Small intestine (tissue), 7 donors: ENCODE measurements around the gene RP2. TPM values are rescaled to one million over a fixed set of nuclear protein-coding genes. Genes with fewer than 3 reads are reported as not detected.
A peak's percentile ranks its signal among the peaks of the same experiment; 100 is the strongest.

Experiments
- DNase-seq, 2 donors: peaks; one replicate each; pipeline versions ENCODE4 v3.0.0 to v3.0.0-alpha.2; 2013
- FAIRE-seq: peaks from 2 replicates; lab custom pipeline; 2012; peaks lifted over from hg19 to GRCh38; lab: Jason Lieb, UNC
- H3K27ac ChIP-seq, 3 donors: one replicate each; pipeline ENCODE4 v1.5.1; 2013; ENCODE audit warnings: low read length in 2 of 3, mild to moderate bottlenecking in 2 of 3, control low read depth in 1 of 3, inconsistent platforms in 1 of 3, low read depth in 1 of 3, moderate library complexity in 1 of 3
- H3K27me3 ChIP-seq, 3 donors: one replicate each; pipeline ENCODE4 v1.6.1; 2013; ENCODE audit warnings: low read length in 3 of 3, inconsistent platforms in 1 of 3; ENCODE audit not compliant: control insufficient read depth in 3 of 3, insufficient read depth in 3 of 3
- H3K36me3 ChIP-seq, 3 donors: one replicate each; pipeline ENCODE4 v1.6.1; 2013; ENCODE audit warnings: low read length in 3 of 3, inconsistent platforms in 1 of 3, low read depth in 1 of 3, mild to moderate bottlenecking in 1 of 3, moderate library complexity in 1 of 3; ENCODE audit not compliant: control insufficient read depth in 3 of 3, insufficient read depth in 2 of 3
- H3K4me1 ChIP-seq, 3 donors: one replicate each; pipeline ENCODE4 v1.6.1; 2013; ENCODE audit warnings: low read length in 2 of 3, inconsistent platforms in 1 of 3, low read depth in 1 of 3, mild to moderate bottlenecking in 1 of 3, moderate library complexity in 1 of 3; ENCODE audit not compliant: control insufficient read depth in 3 of 3, insufficient read depth in 2 of 3
- H3K4me3 ChIP-seq, 3 donors: one replicate each; pipeline ENCODE4 v1.5.1; 2013; ENCODE audit warnings: low read length in 3 of 3, control low read depth in 1 of 3, inconsistent platforms in 1 of 3, low read depth in 1 of 3, mild to moderate bottlenecking in 1 of 3, moderate library complexity in 1 of 3
- H3K9me3 ChIP-seq, 2 donors: one replicate each; pipeline ENCODE4 v1.6.1; 2013; ENCODE audit warnings: low read depth in 1 of 2, low read length in 1 of 2; ENCODE audit not compliant: control insufficient read depth in 2 of 2, insufficient read depth in 1 of 2
- WGBS, 3 donors: extraction: QIAGEN DNeasy Blood & Tissue Kit; methylation state at CpG; one replicate each; pipeline ENCODE4 v1.1.7; 2013; 5-methylcytosine and 5-hydroxymethylcytosine counted together
- polyA plus RNA-seq, 4 donors: library from polyadenylated mRNA; stranded (reverse) in 3 of 4; unstranded in 1 of 4; fragments of 200-250 nt in 3 of 4; fragments of 120-200 nt in 1 of 4; gene quantifications; one replicate each; pipeline versions ENCODE4 v1.2.1 to v1.2.3, GENCODE V29; 2013
- donor health status: healthy with polysubstance abuse.
- donor health status: control.
- donor health status: control.
- donor health status: Bipolar disorder and iron deficiency.
- donor health status: healthy.

RP2 gene
- polyA plus RNA-seq, 4 donors, result 7.7 to 15.9 (median 11.9) TPM

- Histone ChIP-seq H3K27ac (no peak overlapping the region), H3K9me3 (no peaks in the 10 kb centered on the region), H3K4me3 (no peak overlapping the region), H3K4me1 (no peaks in the 10 kb centered on the region), H3K36me3 (no peaks in the 10 kb centered on the region), H3K27me3 (no peaks in the 10 kb centered on the region)
- DNase-seq (no peak), FAIRE-seq (no peak)
- WGBS, 3 donors, result 62 to 77% (median 74%) methylated on average over 6 of the region's 6 CpGs
These were observed 5.0 kb upstream of the RP2 start for GRCh38 chrX:46831765-46832327.

- H3K27ac ChIP-seq, result peak overlapping the region; percentile 95 to 98 (median 98)
- H3K27me3 ChIP-seq, result no peaks in the 10 kb centered on the region
- 1 to 37% (median 8%) methylated on average over 20 of the region's 20 CpGs for WGBS, 3 donors
- peak; percentile 63 to 69 for DNase-seq
- peak; percentile 81 for FAIRE-seq
- H3K4me1 ChIP-seq, result no peaks in the 10 kb centered on the region
- H3K36me3 ChIP-seq, result no peaks in the 10 kb centered on the region
- peak overlapping the region; percentile 76 to 97 (median 91) for H3K4me3 ChIP-seq
- no peaks in the 10 kb centered on the region for H3K9me3 ChIP-seq
These were observed 979 bp downstream of the RP2 start for GRCh38 chrX:46837558-46838485.

- no peaks in the 10 kb centered on the region for H3K27me3 ChIP-seq
- H3K9me3 ChIP-seq, result no peaks in the 10 kb centered on the region
- peak overlapping the region in 1 of 3 donors; percentile 98 for H3K27ac ChIP-seq
- no peaks in the 10 kb centered on the region for H3K4me1 ChIP-seq
- H3K4me3 ChIP-seq, result no peak overlapping the region
- DNase-seq (no peak), FAIRE-seq (no peak)
- no peaks in the 10 kb centered on the region for H3K36me3 ChIP-seq
- WGBS, 3 donors, result 7 to 19% (median 8%) methylated on average over 1 of the region's 1 CpG
These were observed 1.6 kb downstream of the RP2 start for GRCh38 chrX:46838486-46838870.

- FAIRE-seq (peak; percentile 26), DNase-seq (no peak)
- WGBS, 3 donors, result 83 to 91% (median 85%) methylated on average over 1 of the region's 1 CpG
- H3K4me1 ChIP-seq, result no peaks in the 10 kb centered on the region
- H3K27me3 ChIP-seq, result no peaks in the 10 kb centered on the region
- no peaks in the 10 kb centered on the region for H3K9me3 ChIP-seq
- H3K4me3 ChIP-seq, result no peak overlapping the region
- peak overlapping the region in 1 of 3 donors; percentile 98 for H3K27ac ChIP-seq
- H3K36me3 ChIP-seq, result no peaks in the 10 kb centered on the region
These were observed 2.2 kb downstream of the RP2 start for GRCh38 chrX:46838974-46839480.

GRCh38 chrX:46840946-46841345 lies 4.1 kb downstream of the RP2 start:
- Histone ChIP-seq H3K27ac (no peak overlapping the region), H3K4me3 (no peak overlapping the region), H3K9me3 (no peaks in the 10 kb centered on the region), H3K27me3 (no peaks in the 10 kb centered on the region), H3K4me1 (no peaks in the 10 kb centered on the region), H3K36me3 (no peaks in the 10 kb centered on the region)
- 42 to 72% (median 63%) methylated on average over 1 of the region's 1 CpG for WGBS, 3 donors
- FAIRE-seq (no peak), DNase-seq (no peak)

GRCh38 chrX:46841346-46841745 lies 4.5 kb downstream of the RP2 start:
- Histone ChIP-seq H3K27ac (no peak overlapping the region), H3K4me3 (no peak overlapping the region), H3K9me3 (no peaks in the 10 kb centered on the region), H3K27me3 (no peaks in the 10 kb centered on the region), H3K4me1 (no peaks in the 10 kb centered on the region), H3K36me3 (no peaks in the 10 kb centered on the region)
- no peak for FAIRE-seq
- 64 to 80% (median 73%) methylated on average over 1 of the region's 1 CpG for WGBS, 3 donors
- DNase-seq, result no peak

- no peak for DNase-seq
- Histone ChIP-seq H3K36me3 (no peaks in the 10 kb centered on the region), H3K9me3 (no peaks in the 10 kb centered on the region), H3K4me3 (no peak overlapping the region), H3K4me1 (no peaks in the 10 kb centered on the region), H3K27ac (no peak overlapping the region), H3K27me3 (no peaks in the 10 kb centered on the region)
- FAIRE-seq, result no peak
These were observed 8.1 kb downstream of the RP2 start for GRCh38 chrX:46844913-46845312.

GRCh38 chrX:46849933-46850332 lies 13.1 kb downstream of the RP2 start:
- H3K27ac ChIP-seq, result no peak overlapping the region
- no peaks in the 10 kb centered on the region for H3K27me3 ChIP-seq
- DNase-seq, result no peak
- H3K4me3 ChIP-seq, result no peak overlapping the region
- no peak for FAIRE-seq
- H3K4me1 ChIP-seq, result no peaks in the 10 kb centered on the region
- H3K9me3 ChIP-seq, result no peaks in the 10 kb centered on the region
- no peaks in the 10 kb centered on the region for H3K36me3 ChIP-seq
